NCI-H460 (cell line): Measurements from ENCODE around the gene CCDC174. TPM values are rescaled to one million over a fixed set of nuclear protein-coding genes. Genes with fewer than 3 reads are reported as not detected.

Experiments
- DNase-seq: peaks from one replicate; pipeline ENCODE4 v3.0.0-alpha.2; 2016; ENCODE audit warnings: low read depth; ENCODE audit errors: extremely low read depth
- total RNA-seq: library from RNA; depleted of rRNA; stranded (reverse); fragments of >200 nt; shearing (Covaris generic); gene quantifications from 2 replicates; pipeline ENCODE4 v1.2.3, GENCODE V29; 2014

CCDC174 gene
- total RNA-seq, 1 experiment from 2014 or later = 30.7 TPM

- DNase-seq = no peak
Measured at GRCh38 chr3:14649466-14649865, 2.1 kb upstream of the CCDC174 start.

GRCh38 chr3:14650193-14650592, 1.4 kb upstream of the CCDC174 start:
- no peak for DNase-seq

- DNase-seq = peak; percentile 52
Measured at GRCh38 chr3:14652360-14652907, 872 bp downstream of the CCDC174 start.

- no peak for DNase-seq
Measured at GRCh38 chr3:14657579-14657978, 6.0 kb downstream of the CCDC174 start.

GRCh38 chr3:14658978-14659377, 7.4 kb downstream of the CCDC174 start:
- no peak for DNase-seq

- no peak for DNase-seq
Measured at GRCh38 chr3:14660942-14661341, 9.4 kb downstream of the CCDC174 start.

GRCh38 chr3:14663396-14664135, 12.0 kb downstream of the CCDC174 start:
- no peak for DNase-seq

- no peak for DNase-seq
Measured at GRCh38 chr3:14664170-14664569, 12.6 kb downstream of the CCDC174 start.

GRCh38 chr3:14672588-14672987, 21.0 kb downstream of the CCDC174 start:
- DNase-seq = no peak

- no peak for DNase-seq
Measured at GRCh38 chr3:14674841-14675240, 23.3 kb downstream of the CCDC174 start, which contains the start of gene C3orf20. TSS of gene C3orf20 (plus strand) at chr3:14675141. CDS start at chr3:14682714, 7,573 bp downstream.

GRCh38 chr3:14676881-14677280, 25.3 kb downstream of the CCDC174 start:
- DNase-seq = no peak

- DNase-seq = no peak
Measured at GRCh38 chr3:14678015-14678503, 26.5 kb downstream of the CCDC174 start.

GRCh38 chr3:14680115-14680514, 28.6 kb downstream of the CCDC174 start:
- DNase-seq = no peak

- no peak for DNase-seq
Measured at GRCh38 chr3:14680716-14681115, 29.2 kb downstream of the CCDC174 start.

GRCh38 chr3:14684447-14684846, 32.9 kb downstream of the CCDC174 start:
- DNase-seq = no peak

- no peak for DNase-seq
Measured at GRCh38 chr3:14685179-14685578, 33.6 kb downstream of the CCDC174 start.

GRCh38 chr3:14687360-14687759, 35.8 kb downstream of the CCDC174 start:
- no peak for DNase-seq

- no peak for DNase-seq
Measured at GRCh38 chr3:14688525-14688924, 37.0 kb downstream of the CCDC174 start.

- DNase-seq = no peak
Measured at GRCh38 chr3:14689247-14689980, 37.9 kb downstream of the CCDC174 start.

- no peak for DNase-seq
Measured at GRCh38 chr3:14691239-14691638, 39.7 kb downstream of the CCDC174 start.

- no peak for DNase-seq
Measured at GRCh38 chr3:14691719-14692118, 40.2 kb downstream of the CCDC174 start.
